Neural progenitor cell (in vitro differentiated cells): ENCODE results near the gene AGRP. TPM values are rescaled to one million over a fixed set of nuclear protein-coding genes. Genes with fewer than 3 reads are reported as not detected.

ENCODE experiments used
- DNase-seq: peaks from one replicate; pipeline ENCODE4 v3.0.0-alpha.2; 2016; ENCODE audit warnings: low spot score
- H2AFZ ChIP-seq: fragments of 200-600 bp; sonication (generic); replicated peaks from 2 replicates; pipeline ENCODE4 v1.6.1; 2016; ENCODE audit warnings: antibody characterized with exemption
- H3F3A ChIP-seq: fragments of 200-600 bp; sonication (generic); 2 replicates; pipeline ENCODE4 v1.6.1; 2016; ENCODE audit warnings: antibody characterized with exemption, low read depth
- H3K27ac ChIP-seq: fragments of 200-600 bp; sonication (generic); 2 replicates; pipeline ENCODE4 v1.5.1; 2016; ENCODE audit warnings: mild to moderate bottlenecking
- H3K27me3 ChIP-seq: fragments of 200-600 bp; sonication (generic); 2 replicates; pipeline ENCODE4 v1.6.1; 2016; ENCODE audit warnings: mild to moderate bottlenecking, moderate library complexity
- H3K36me3 ChIP-seq: fragments of 200-600 bp; sonication (generic); 2 replicates; pipeline ENCODE4 v1.5.1; 2016
- H3K4me1 ChIP-seq: fragments of 200-600 bp; sonication (generic); 2 replicates; pipeline ENCODE4 v1.6.1; 2016; ENCODE audit warnings: mixed run types
- H3K4me2 ChIP-seq: fragments of 200-600 bp; sonication (generic); 2 replicates; pipeline ENCODE4 v1.6.1; 2016
- H3K4me3 ChIP-seq: fragments of 200-600 bp; sonication (generic); 2 replicates; pipeline ENCODE4 v1.5.1; 2016
- H3K79me2 ChIP-seq: fragments of 200-600 bp; sonication (generic); 2 replicates; pipeline ENCODE4 v1.6.1; 2016; ENCODE audit warnings: low read depth
- H3K9ac ChIP-seq: fragments of 200-600 bp; sonication (generic); 2 replicates; pipeline ENCODE4 v1.6.1; 2016
- H3K9me3 ChIP-seq: fragments of 200-600 bp; sonication (generic); 2 replicates; pipeline ENCODE4 v1.5.1; 2016; ENCODE audit warnings: low read depth
- H4K20me1 ChIP-seq: fragments of 200-600 bp; sonication (generic); 2 replicates; pipeline ENCODE4 v1.6.1; 2016; ENCODE audit warnings: low read depth
- H3K27ac Mint-ChIP-seq: 3 replicates; pipeline ENCODE4 v1.8.0; 2021; ENCODE audit warnings: mixed read lengths
- H3K27me3 Mint-ChIP-seq: 2 replicates; pipeline ENCODE4 v1.8.0; 2022; ENCODE audit warnings: low read depth, mild to moderate bottlenecking, inconsistent platforms, moderate library complexity, mixed read lengths; ENCODE audit not compliant: insufficient read depth
- H3K36me3 Mint-ChIP-seq: 3 replicates; pipeline ENCODE4 v1.8.0; 2021; ENCODE audit warnings: mixed read lengths
- H3K4me1 Mint-ChIP-seq: 3 replicates; pipeline ENCODE4 v1.8.0; 2021; ENCODE audit warnings: mixed read lengths
- H3K4me3 Mint-ChIP-seq: 3 replicates; pipeline ENCODE4 v1.8.0; 2021; ENCODE audit warnings: mild to moderate bottlenecking, moderate library complexity, mixed read lengths
- H3K9me3 Mint-ChIP-seq: 3 replicates; pipeline ENCODE4 v1.8.0; 2020; ENCODE audit warnings: mixed read lengths
- CTCF ChIP-seq: fragments of 200-600 bp; sonication (generic); IDR thresholded peaks from 2 replicates; pipeline ENCODE4 v1.5.1; 2017; ENCODE audit warnings: antibody characterized with exemption, mild to moderate bottlenecking
- EZH2 ChIP-seq: fragments of 200-600 bp; sonication (generic); IDR thresholded peaks from 2 replicates; pipeline ENCODE4 v1.6.1; 2017; ENCODE audit warnings: antibody characterized with exemption, mild to moderate bottlenecking, moderate library complexity
- EZH2phosphoT487 ChIP-seq: fragments of 200-600 bp; sonication (generic); IDR thresholded peaks from 2 replicates; pipeline ENCODE4 v1.6.1; 2017; ENCODE audit warnings: antibody characterized with exemption
- total RNA-seq: library from RNA; depleted of rRNA; stranded (reverse); fragments of >200 nt; gene quantifications from 2 replicates; pipeline ENCODE4 v1.2.3, GENCODE V29; 2015; ENCODE audit warnings: low replicate concordance

The AGRP gene
- total RNA-seq, 1 donor from 2014 or later, result not detected

- Histone ChIP-seq H3K4me1 (peaks cover 6% of the 10 kb centered on the region), H3F3A (peaks cover 17% of the 10 kb centered on the region), H3K79me2 (peaks cover 33% of the 10 kb centered on the region), H3K27ac (peak within 1 kb of the TSS; percentile 34), H3K9me3 (no peaks in the 10 kb centered on the region), H3K9ac (peak within 1 kb of the TSS; percentile 77), H3K27me3 (no peaks in the 10 kb centered on the region), H3K36me3 (no peaks in the 10 kb centered on the region), H3K4me2 (peak within 1 kb of the TSS; percentile 82), H3K4me3 (peak within 1 kb of the TSS; percentile 91), H2AFZ (peak within 1 kb of the TSS; percentile 95), H4K20me1 (peaks cover 4% of the 10 kb centered on the region)
- H3K4me3 Mint-ChIP-seq, result peak within 1 kb of the TSS; percentile 99
- no peaks in the 10 kb centered on the region for H3K36me3 Mint-ChIP-seq
- DNase-seq, result peak; percentile 99
- peaks cover 3% of the 10 kb centered on the region for H3K27me3 Mint-ChIP-seq
- peaks cover 27% of the 10 kb centered on the region for H3K4me1 Mint-ChIP-seq
- peak; percentile 89 for TF ChIP-seq CTCF
- TF ChIP-seq EZH2, result no peak
- no peaks in the 10 kb centered on the region for H3K9me3 Mint-ChIP-seq
- peak within 1 kb of the TSS; percentile 99 for H3K27ac Mint-ChIP-seq
Observed at GRCh38 chr16:67480833-67481560, 2.4 kb downstream of the AGRP start, which contains the start of gene ATP6V0D1. TSS of gene ATP6V0D1 (minus strand) at chr16:67481157. CDS start at chr16:67481086, 71 bp downstream.

DNA sequence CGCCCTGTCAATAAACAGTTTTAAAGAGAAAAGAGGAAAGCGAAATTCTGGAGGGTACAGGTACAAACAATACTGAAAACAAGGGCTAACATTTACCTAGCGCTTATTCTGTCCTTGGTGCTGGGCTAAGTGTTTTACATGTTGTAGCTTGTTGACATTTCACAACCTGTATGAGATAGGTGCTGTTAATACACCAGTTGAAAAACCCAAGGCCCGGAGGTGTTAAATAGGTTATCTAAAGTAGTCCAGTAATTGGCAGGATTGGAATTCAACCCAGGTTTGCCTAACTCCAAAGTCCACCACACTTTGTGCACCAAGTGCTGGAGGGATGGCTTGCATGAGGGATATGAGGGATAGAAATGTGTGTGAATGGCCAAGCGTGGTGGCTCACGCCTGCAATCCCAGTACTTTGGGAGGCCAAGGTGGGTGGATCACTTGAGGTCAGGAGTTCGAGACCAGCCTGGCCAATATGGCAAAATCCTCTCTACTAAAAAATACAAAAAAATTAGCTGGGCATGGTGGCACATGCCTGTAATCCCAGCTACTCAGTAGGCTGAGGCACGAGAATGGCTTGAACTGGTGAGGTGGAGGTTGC lies 5.3 kb downstream of the AGRP start:
- H2AFZ ChIP-seq, result no peak overlapping the region
- peaks cover 10% of the 10 kb centered on the region for H4K20me1 ChIP-seq
- peaks cover 52% of the 10 kb centered on the region for H3K79me2 ChIP-seq
- no peak overlapping the region for H3K27ac ChIP-seq
- H3K4me1 ChIP-seq, result peaks cover 6% of the 10 kb centered on the region
- H3K4me3 Mint-ChIP-seq, result peak overlapping the region; percentile 65
- H3K36me3 ChIP-seq, result no peaks in the 10 kb centered on the region
- H3K4me2 ChIP-seq, result no peak overlapping the region
- peaks cover 17% of the 10 kb centered on the region for H3F3A ChIP-seq
- no peaks in the 10 kb centered on the region for H3K27me3 ChIP-seq
- DNase-seq, result no peak
- H3K9ac ChIP-seq, result no peak overlapping the region
- H3K9me3 ChIP-seq, result no peaks in the 10 kb centered on the region
- H3K4me3 ChIP-seq, result no peak overlapping the region
- no peak overlapping the region for H3K27ac Mint-ChIP-seq
- H3K36me3 Mint-ChIP-seq, result no peaks in the 10 kb centered on the region
- H3K27me3 Mint-ChIP-seq, result peaks cover 3% of the 10 kb centered on the region
- no peak for TF ChIP-seq CTCF
- TF ChIP-seq EZH2phosphoT487, result no peak
- no peak for TF ChIP-seq EZH2
- peaks cover 27% of the 10 kb centered on the region for H3K4me1 Mint-ChIP-seq
- no peaks in the 10 kb centered on the region for H3K9me3 Mint-ChIP-seq

DNA sequence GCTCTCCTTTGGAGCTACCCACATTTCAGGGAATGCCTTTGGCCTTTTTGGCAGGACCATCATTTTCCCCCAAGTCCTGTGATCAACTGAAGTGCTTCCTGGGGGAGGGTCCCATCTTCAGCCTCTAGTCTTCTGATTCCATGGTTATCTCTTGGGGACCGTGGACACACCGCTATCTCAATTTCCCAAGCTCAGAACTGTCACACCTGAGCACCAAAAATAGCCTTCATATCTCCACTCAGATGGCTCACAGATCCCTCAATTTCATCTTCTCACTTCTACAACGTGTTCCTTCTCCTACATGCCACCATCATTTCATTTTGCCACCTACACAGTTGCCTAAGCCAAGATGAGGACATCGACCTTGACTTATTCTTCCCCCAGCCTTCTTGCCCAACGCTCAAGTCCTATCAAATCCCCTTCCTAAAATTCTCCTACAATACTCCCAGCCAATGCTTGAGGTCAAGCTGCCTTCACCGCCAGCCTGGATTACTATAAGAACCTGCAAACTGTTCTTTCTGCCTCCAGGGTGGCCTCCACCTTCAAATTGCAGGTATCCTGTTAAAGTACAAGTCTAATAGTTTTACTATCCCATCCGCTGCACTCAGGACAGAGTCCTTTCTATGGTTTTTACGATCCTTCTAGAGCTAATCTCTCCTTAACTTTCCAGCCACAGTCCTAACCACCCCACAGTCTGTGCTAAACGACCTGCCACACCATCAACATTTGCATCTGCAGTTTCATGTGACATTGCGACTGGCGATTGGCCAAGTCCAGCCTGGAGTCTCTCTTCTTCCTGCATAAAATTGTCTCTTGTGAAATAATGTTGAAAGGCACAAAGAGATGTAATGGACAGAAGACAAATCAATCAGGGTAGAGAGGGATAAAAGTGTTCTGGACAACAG lies 8.5 kb downstream of the AGRP start:
- no peaks in the 10 kb centered on the region for H3K4me1 ChIP-seq
- peaks cover 2% of the 10 kb centered on the region for H3K27me3 Mint-ChIP-seq
- peaks cover 10% of the 10 kb centered on the region for H3K4me1 Mint-ChIP-seq
- H3K9ac ChIP-seq, result peak overlapping the region; percentile 20
- no peaks in the 10 kb centered on the region for H3K36me3 Mint-ChIP-seq
- no peak overlapping the region for H3K4me3 Mint-ChIP-seq
- no peaks in the 10 kb centered on the region for H3K9me3 ChIP-seq
- H3K4me2 ChIP-seq, result no peak overlapping the region
- TF ChIP-seq CTCF (no peak), EZH2 (no peak), EZH2phosphoT487 (no peak)
- H3K9me3 Mint-ChIP-seq, result no peaks in the 10 kb centered on the region
- no peaks in the 10 kb centered on the region for H3K27me3 ChIP-seq
- H3K4me3 ChIP-seq, result no peak overlapping the region
- no peak overlapping the region for H2AFZ ChIP-seq
- no peaks in the 10 kb centered on the region for H3K36me3 ChIP-seq
- peaks cover 14% of the 10 kb centered on the region for H4K20me1 ChIP-seq
- no peaks in the 10 kb centered on the region for H3F3A ChIP-seq
- no peak for DNase-seq
- no peak overlapping the region for H3K27ac Mint-ChIP-seq
- H3K27ac ChIP-seq, result no peak overlapping the region
- H3K79me2 ChIP-seq, result peaks cover 50% of the 10 kb centered on the region
